Right lobe of liver (tissue), 6 donors: ENCODE measurements around the gene KRT36. TPM values are rescaled to one million over a fixed set of nuclear protein-coding genes. Genes with fewer than 3 reads are reported as not detected.

Experiments used
- ATAC-seq, 4 donors: fragments of 200-7000 bp; cut with Tn5 transposase; one replicate each; pipeline ENCODE4 v1.9.1; 2020; ENCODE audit warnings: mild to moderate bottlenecking in 4 of 4, moderate library complexity in 4 of 4
- DNase-seq, 3 donors: peaks; one replicate each; pipeline ENCODE4 v3.0.0-alpha.2; 2020
- H3K27ac ChIP-seq, 3 donors: fragments of 200-600 bp; one replicate each; pipeline ENCODE4 v1.8.0; 2022
- H3K27me3 ChIP-seq, 2 donors: fragments of 200-600 bp; one replicate each; pipeline ENCODE4 v1.8.0; 2022
- H3K36me3 ChIP-seq, 4 donors: fragments of 200-600 bp; sonication (generic) in 1 of 4; one replicate each; pipeline versions ENCODE4 v1.5.1 to v1.8.0; 2017 to 2022; ENCODE audit warnings: control low read depth in 1 of 4
- H3K4me1 ChIP-seq, 4 donors: fragments of 200-600 bp; sonication (generic) in 1 of 4; one replicate each; pipeline versions ENCODE4 v1.5.1 to v1.8.0; 2017 to 2022; ENCODE audit warnings: control low read depth in 1 of 4
- H3K4me3 ChIP-seq, 3 donors: fragments of 200-600 bp; one replicate each; pipeline ENCODE4 v1.8.0; 2022
- H3K9me3 ChIP-seq, 4 donors: fragments of 200-600 bp; sonication (generic) in 1 of 4; one replicate each; pipeline versions ENCODE4 v1.5.1 to v1.8.0; 2017 to 2022; ENCODE audit warnings: control low read depth in 1 of 4
- POLR2A ChIP-seq: fragments of 450-650 bp; IDR thresholded peaks from one replicate; pipeline ENCODE4 v1.6.1; 2017; ENCODE audit warnings: antibody characterized with exemption, mild to moderate bottlenecking
- WGBS: methylation state at CpG from one replicate; pipeline ENCODE4 v1.1.6; 2018; ENCODE audit warnings: low coverage, low lambda C conversion rate; ENCODE audit not compliant: insufficient coverage; ENCODE audit errors: missing lambda C conversion rate; 5-methylcytosine and 5-hydroxymethylcytosine counted together
- intact Hi-C, 2 donors: fragments of 100-400 bp; cut with DNase I; formaldehyde crosslinking; loops; one replicate each; pipeline versions ENCODE4 v1.11.2 to v1.14.1; 2022
- total RNA-seq, 6 experiments: library from RNA; depleted of rRNA in 2 of 6; stranded (reverse); fragments of >200 nt in 2 of 6; fragmentation: NEBNext Ultra II Directional in 3 of 6; extraction: Animal tissue kit (Norgen Biotek cat#: 25700) in 3 of 6; gene quantifications; one replicate each; pipeline versions ENCODE4 v1.1.0 to v1.2.4, GENCODE V29; 2016 to 2023
- TF ChIP-seq, protein P1 (sequence below), 4 donors: fragments of 200-600 bp in 3 of 4; fragments of 450-650 bp in 1 of 4; IDR thresholded peaks; one replicate each; pipeline versions ENCODE4 v1.5.1 to v1.8.0; 2016 to 2022; ENCODE audit warnings: antibody characterized with exemption in 4 of 4, mild to moderate bottlenecking in 2 of 4
- donor health status: DM: no; HTN: yes; CAD: no.
- donor health status: DM: no; HTN: no; CAD: no.
- donor health status: DM: no; HTN: no; CAD: no.
- donor health status: DM: no; HTN: yes; CAD: no.
- donor health status: DM: no; HTN: yes; CAD: no.

The KRT36 gene
- total RNA-seq, 6 experiments from 2014 or later: not detected

DNA sequence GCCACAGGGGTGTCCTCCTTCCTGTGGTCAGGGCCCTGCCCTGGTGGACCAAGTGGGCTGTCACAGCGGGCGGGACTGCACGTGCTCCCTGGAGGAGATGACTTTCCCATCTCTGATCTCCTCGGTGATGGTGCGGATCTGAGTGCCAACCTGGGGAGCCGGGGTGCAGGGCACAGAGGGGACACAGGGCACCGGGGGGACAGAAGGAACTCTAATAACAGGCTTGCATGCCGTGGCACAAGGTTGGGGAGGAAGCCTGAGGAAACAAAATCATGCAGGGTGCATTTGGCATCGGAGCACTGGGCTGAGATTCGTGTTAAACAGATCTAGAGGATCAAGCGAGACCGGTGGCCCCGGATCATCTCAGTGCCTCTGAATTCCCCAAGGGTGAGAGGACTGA, 3.4 kb downstream of the KRT36 start:
- 90% methylated on average over 2 of the region's 13 CpGs for WGBS
- no peaks in the 10 kb centered on the region for H3K9me3 ChIP-seq
- H3K4me1 ChIP-seq: no peaks in the 10 kb centered on the region
- no peaks in the 10 kb centered on the region for H3K27me3 ChIP-seq
- no peak overlapping the region for H3K27ac ChIP-seq
- TF ChIP-seq, protein P1, sequence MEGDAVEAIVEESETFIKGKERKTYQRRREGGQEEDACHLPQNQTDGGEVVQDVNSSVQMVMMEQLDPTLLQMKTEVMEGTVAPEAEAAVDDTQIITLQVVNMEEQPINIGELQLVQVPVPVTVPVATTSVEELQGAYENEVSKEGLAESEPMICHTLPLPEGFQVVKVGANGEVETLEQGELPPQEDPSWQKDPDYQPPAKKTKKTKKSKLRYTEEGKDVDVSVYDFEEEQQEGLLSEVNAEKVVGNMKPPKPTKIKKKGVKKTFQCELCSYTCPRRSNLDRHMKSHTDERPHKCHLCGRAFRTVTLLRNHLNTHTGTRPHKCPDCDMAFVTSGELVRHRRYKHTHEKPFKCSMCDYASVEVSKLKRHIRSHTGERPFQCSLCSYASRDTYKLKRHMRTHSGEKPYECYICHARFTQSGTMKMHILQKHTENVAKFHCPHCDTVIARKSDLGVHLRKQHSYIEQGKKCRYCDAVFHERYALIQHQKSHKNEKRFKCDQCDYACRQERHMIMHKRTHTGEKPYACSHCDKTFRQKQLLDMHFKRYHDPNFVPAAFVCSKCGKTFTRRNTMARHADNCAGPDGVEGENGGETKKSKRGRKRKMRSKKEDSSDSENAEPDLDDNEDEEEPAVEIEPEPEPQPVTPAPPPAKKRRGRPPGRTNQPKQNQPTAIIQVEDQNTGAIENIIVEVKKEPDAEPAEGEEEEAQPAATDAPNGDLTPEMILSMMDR (IDR thresholded peaks at IDR 0.05): no peak
- TF ChIP-seq POLR2A: no peak
- H3K36me3 ChIP-seq: no peaks in the 10 kb centered on the region
- ATAC-seq (no peak), DNase-seq (no peak)
- no peak overlapping the region for H3K4me3 ChIP-seq
- intact Hi-C loops: no loop called here

DNA sequence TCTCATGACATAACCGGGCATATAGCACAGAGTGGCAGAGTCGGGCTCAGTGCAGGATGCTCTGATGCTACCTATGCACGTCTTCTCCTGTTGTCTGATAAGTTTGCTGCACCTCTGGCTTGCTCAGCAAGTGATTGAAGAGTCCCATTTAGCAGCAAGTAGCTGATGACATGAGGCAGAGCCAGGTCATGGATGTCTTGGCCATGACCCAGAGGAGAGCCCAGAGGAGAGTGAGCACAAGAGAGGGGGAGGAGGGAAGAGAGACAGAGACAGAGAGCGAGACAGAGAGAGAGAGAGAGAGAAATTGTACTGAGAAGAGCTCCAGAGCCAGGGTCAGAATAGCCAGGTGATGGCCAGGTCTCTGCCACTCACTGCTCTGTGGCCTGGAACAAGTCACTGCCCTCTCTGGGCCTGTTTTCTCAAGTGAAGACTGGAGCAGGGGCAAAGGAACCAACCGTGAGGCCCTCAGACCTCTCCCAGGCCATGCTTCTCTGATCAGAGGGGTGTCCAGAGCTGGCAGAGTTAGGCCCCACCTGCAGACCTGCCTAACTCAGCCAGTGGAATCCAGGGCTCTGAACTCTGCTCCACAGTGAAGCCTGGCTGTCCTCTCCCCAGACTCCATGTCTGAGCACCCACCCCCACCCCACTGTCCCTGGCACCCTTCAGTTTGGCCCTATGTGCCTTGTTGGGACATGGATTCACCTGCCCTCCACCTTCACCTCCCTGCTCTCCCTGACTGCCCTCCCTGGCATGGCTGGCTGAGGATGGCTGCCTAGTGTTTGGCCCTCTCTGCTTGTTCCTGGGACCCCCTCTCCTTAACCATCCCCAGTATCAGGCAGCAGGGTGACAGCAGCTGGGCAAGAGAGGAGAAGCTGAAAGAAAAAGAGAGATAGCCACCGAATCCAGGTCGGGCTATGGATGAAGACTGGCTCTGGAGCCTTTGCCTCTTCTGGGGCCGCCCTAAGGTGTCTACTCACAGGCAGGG, 4.5 kb downstream of the KRT36 start:
- H3K36me3 ChIP-seq: no peaks in the 10 kb centered on the region
- no peaks in the 10 kb centered on the region for H3K27me3 ChIP-seq
- intact Hi-C loops: no loop called here
- H3K27ac ChIP-seq: no peak overlapping the region
- 61% methylated on average over 4 of the region's 8 CpGs for WGBS
- no peaks in the 10 kb centered on the region for H3K4me1 ChIP-seq
- DNase-seq: no peak
- ATAC-seq: no peak
- H3K9me3 ChIP-seq: no peaks in the 10 kb centered on the region
- no peak for TF ChIP-seq POLR2A
- TF ChIP-seq, protein P1 (IDR thresholded peaks at IDR 0.05): no peak
- no peak overlapping the region for H3K4me3 ChIP-seq

DNA sequence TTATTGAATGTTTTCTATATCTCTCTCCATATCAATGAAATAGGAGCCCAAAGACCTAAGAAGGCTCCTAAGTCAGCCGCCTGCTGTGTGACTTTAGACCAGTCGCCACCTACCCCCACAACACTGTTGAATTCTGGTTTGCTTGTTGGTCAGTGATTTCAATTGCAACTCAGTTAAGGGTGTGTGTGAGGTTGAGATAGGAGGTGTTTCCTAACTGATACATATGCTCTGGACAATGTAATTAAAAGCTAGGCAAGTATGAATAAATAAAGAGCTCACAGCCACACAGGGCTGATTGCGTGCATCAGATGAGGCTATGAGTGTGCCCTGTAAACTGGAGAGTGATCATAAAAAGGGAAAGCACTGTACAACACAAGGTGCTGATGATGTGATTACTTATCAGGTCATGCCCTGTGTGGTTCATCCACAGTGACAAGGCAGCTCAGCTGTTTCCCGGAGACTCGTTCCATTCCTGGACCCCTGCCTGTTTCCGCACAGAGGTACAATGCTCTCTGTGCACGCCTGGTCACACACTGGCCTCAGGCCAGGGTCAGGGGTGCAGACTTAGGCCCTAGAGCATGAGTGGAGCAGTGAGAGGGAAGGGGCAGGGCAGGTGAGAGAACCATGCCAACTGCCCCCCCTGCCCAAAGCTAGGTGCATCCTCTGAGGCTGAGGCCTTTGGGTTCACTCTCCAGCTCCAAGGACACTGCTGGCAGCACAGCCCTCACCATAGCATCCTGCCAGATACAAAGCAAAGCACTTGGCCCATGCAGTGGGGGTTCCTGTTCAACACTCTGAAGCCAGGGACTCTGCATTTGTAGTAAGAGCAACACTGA, 5.5 kb downstream of the KRT36 start:
- Histone ChIP-seq H3K36me3 (no peaks in the 10 kb centered on the region), H3K27me3 (no peaks in the 10 kb centered on the region), H3K4me3 (no peak overlapping the region), H3K27ac (no peak overlapping the region), H3K4me1 (no peaks in the 10 kb centered on the region), H3K9me3 (no peaks in the 10 kb centered on the region)
- intact Hi-C loops: no loop called here
- DNase-seq: no peak
- no peak for ATAC-seq
- 92% methylated on average over 3 of the region's 7 CpGs for WGBS
- TF ChIP-seq, protein P1 (IDR thresholded peaks at IDR 0.05): no peak
- TF ChIP-seq POLR2A: no peak

DNA sequence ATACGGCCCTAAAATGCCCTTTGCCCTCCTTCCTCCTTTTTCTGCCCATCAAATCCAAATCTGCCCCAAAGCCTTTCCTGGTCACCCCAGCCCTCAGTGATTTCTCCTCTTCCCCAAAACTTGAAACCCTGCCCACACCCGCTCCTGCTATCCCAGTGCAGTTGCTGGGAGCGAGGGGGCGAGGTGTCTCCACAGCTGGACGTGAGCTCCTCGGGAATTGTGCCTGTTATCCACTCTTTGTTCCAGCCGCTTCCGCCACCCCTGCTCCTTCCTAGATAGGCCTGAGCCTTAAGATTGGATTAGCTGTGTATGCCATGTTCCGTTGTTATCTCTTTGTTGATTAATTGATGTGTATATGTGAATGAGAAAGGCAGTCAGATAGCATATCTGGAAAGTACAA, 6.2 kb downstream of the KRT36 start:
- 51% methylated on average over 5 of the region's 9 CpGs for whole genome bisulfite sequencing
- no peaks in the 10 kb centered on the region for H3K36me3 ChIP-seq
- H3K4me3 ChIP-seq: no peak overlapping the region
- no peak for DNase-seq
- intact Hi-C loops: no loop called here
- H3K27me3 ChIP-seq: no peaks in the 10 kb centered on the region
- ATAC-seq: no peak
- H3K9me3 ChIP-seq: no peaks in the 10 kb centered on the region
- TF ChIP-seq, protein P1 (IDR thresholded peaks at IDR 0.05): no peak
- H3K4me1 ChIP-seq: no peaks in the 10 kb centered on the region
- no peak overlapping the region for H3K27ac ChIP-seq
